ENCODE measurements around the gene GREB1. TPM values are rescaled to one million over a fixed set of nuclear protein-coding genes. Genes with fewer than 3 reads are reported as not detected.

Gene GREB1
- total RNA-seq, 1 donor from 2014 or later: 2.3 TPM

DNA sequence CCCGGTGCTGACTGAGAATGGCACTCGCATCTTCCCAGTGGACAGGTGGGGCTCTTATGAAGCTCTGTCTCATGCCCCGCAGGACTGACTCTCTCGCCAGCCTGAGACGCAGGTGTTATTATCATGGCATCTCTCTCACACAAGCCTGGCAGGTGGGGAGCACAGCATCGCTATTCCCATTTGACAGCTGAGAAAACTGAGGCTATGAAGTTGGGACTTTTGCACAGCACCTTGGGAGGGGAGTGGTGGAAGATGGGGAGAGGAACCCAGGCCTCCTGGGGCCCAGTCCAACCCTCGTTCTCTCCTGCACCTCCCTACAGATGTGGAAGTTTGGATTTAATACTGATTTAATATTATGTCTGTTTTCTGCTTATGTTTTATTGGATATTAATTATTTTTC, 145.2 kb downstream of the GREB1 start:
- no peaks in the 10 kb centered on the region for H3K9me3 ChIP-seq
- DNase-seq (no peak), ATAC-seq (no peak)
- H3K27ac ChIP-seq: no peak overlapping the region
- TF ChIP-seq, protein P1, sequence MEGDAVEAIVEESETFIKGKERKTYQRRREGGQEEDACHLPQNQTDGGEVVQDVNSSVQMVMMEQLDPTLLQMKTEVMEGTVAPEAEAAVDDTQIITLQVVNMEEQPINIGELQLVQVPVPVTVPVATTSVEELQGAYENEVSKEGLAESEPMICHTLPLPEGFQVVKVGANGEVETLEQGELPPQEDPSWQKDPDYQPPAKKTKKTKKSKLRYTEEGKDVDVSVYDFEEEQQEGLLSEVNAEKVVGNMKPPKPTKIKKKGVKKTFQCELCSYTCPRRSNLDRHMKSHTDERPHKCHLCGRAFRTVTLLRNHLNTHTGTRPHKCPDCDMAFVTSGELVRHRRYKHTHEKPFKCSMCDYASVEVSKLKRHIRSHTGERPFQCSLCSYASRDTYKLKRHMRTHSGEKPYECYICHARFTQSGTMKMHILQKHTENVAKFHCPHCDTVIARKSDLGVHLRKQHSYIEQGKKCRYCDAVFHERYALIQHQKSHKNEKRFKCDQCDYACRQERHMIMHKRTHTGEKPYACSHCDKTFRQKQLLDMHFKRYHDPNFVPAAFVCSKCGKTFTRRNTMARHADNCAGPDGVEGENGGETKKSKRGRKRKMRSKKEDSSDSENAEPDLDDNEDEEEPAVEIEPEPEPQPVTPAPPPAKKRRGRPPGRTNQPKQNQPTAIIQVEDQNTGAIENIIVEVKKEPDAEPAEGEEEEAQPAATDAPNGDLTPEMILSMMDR (IDR thresholded peaks at IDR 0.05): no peak
- H3K36me3 ChIP-seq: no peaks in the 10 kb centered on the region
- intact Hi-C loops (cut with DNase I): no loop called here
- H3K27me3 ChIP-seq (ENCODE audit: low read depth): peaks cover 48% of the 10 kb centered on the region
- H3K4me3 ChIP-seq: no peak overlapping the region
- H3K4me1 ChIP-seq: no peaks in the 10 kb centered on the region

DNA sequence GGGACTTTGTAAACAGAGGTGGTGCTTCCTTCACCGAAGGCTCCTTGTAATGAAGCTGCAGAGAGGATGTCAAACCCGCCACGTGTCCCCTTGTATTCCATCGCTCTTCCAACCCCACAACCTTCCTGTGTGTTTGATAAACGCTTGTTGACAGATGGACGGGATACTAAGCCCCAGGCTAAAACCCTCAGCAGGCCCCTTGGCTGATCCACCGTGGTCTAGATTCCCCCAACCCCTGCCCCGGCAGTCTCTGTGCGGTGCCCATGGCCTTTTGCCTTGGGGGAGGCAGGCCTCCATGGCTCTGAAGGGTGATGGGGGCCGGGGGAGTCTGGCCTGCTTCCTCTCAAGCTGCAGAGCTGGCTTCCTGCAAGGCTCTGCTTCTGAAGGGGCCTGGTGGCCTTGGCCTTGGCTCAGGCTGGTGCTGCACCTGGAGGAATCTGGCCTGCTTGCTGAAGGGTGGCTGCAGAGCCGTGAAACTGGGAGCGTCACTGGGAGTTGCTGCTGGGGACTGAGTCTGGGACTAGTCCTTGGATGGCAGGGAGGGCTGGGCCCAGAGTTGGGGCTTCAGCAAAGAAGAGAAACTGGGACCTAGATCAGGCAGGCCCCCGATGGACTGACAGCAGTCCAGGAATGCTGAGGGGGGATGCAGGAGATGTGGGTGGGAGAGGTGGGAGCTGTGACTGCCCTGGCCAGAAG, 145.8 kb downstream of the GREB1 start:
- TF ChIP-seq, protein P1 (IDR thresholded peaks at IDR 0.05): no peak
- Histone ChIP-seq H3K27me3 (ENCODE audit: low read depth) (peaks cover 45% of the 10 kb centered on the region), H3K36me3 (no peaks in the 10 kb centered on the region), H3K4me3 (no peak overlapping the region), H3K27ac (no peak overlapping the region), H3K9me3 (no peaks in the 10 kb centered on the region), H3K4me1 (no peaks in the 10 kb centered on the region)
- no peak for DNase-seq
- no peak for ATAC-seq
- intact Hi-C loops (cut with DNase I): no loop called here

DNA sequence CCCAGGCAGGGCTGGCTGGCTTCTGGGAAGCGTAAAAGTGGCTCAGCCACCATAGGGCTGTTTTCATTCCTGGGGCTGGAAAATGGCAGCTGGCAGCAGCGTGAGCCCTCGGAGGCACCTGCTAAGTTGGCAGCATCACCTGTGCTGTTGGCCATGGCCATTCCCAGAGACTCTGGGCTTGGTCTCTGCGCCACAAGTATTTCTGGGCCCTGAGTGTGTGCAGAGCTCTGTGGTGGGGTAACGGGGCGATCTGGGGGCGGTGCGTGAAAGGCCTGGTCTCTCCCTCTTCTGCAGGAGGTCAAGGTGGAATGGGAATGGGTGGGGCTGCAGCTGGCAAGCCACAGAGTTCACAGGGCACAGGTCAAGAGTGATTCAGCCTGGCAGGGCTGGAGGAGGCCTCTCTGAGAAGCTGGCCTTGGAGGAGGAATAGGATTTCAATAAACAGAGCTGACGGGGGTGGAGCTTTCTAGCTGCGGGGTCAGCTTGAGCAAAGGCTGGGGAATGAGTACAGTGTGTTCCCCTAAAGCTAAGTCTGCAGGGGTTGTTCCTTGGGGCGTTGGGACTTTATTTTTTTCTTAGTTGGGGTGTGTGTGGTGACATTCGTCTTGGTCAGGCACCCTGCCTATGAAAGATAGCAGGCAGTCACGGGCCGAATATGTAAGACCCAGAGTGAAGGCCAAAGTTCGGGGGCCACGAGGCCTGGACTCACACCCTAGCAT, 146.5 kb downstream of the GREB1 start:
- no peak overlapping the region for H3K27ac ChIP-seq
- ATAC-seq (no peak), DNase-seq (no peak)
- TF ChIP-seq, protein P1 (IDR thresholded peaks at IDR 0.05): no peak
- no peaks in the 10 kb centered on the region for H3K4me1 ChIP-seq
- intact Hi-C loops (cut with DNase I): no loop called here
- no peak overlapping the region for H3K4me3 ChIP-seq
- no peaks in the 10 kb centered on the region for H3K36me3 ChIP-seq
- peaks cover 45% of the 10 kb centered on the region for H3K27me3 ChIP-seq (ENCODE audit: low read depth)
- no peaks in the 10 kb centered on the region for H3K9me3 ChIP-seq

DNA sequence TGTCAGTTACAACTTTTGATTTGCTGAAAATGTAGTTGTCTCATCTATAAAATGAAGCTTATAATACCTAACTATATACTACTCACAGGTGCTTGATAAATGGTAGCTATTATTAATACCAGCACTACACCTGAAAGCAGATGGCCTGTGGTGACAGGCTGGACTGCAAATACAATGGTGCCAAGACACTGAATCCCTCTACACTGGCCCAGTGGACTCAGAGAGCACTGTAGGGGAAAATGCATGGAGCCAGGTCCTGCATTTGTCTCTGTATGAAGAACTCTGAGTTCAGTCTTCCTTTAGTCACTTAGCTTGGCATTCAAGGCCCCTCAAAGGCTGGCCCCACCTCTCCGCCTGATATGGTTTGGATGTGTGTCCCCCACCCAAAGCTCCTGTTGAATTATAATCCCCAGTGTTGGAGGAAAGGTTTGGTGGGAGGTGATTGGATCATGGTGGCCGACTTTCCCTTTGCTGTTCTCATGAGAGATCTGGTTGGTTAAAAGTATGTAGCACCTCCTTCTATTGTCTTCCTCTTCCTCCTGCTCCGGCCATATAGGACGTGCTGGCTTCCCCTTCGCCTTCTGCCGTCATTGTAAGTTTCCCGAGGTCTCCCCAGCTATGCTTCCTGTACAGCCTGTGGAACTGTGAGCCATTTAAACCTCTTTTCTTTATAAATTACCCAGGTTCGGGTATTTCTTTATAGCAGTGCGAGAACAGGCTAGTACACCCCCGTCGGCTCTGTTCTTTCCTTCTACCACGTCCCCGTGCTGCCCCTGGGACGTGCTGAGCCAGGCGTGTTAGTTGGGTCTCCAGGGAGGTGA, 147.3 kb downstream of the GREB1 start:
- no peaks in the 10 kb centered on the region for H3K9me3 ChIP-seq
- no peaks in the 10 kb centered on the region for H3K36me3 ChIP-seq
- no peak for DNase-seq
- intact Hi-C loops (cut with DNase I): no loop called here
- no peak overlapping the region for H3K27ac ChIP-seq
- TF ChIP-seq, protein P1 (IDR thresholded peaks at IDR 0.05): no peak
- no peak for ATAC-seq
- no peak overlapping the region for H3K4me3 ChIP-seq
- no peaks in the 10 kb centered on the region for H3K4me1 ChIP-seq
- H3K27me3 ChIP-seq (ENCODE audit: low read depth): peaks cover 39% of the 10 kb centered on the region

GRCh38 chr2:11681722-11682589, 148.1 kb downstream of the GREB1 start:
- peak; percentile 61 to 73 for ATAC-seq
- Histone ChIP-seq H3K9me3 (no peaks in the 10 kb centered on the region), H3K4me3 (no peak overlapping the region), H3K27me3 (ENCODE audit: low read depth) (peaks cover 34% of the 10 kb centered on the region), H3K27ac (no peak overlapping the region), H3K4me1 (no peaks in the 10 kb centered on the region), H3K36me3 (no peaks in the 10 kb centered on the region)
- TF ChIP-seq, protein P1 (IDR thresholded peaks at IDR 0.05): peak; percentile 68
- intact Hi-C loops (cut with DNase I): no loop called here
- DNase-seq: no peak
